Raji (cell line): ENCODE measurements around the gene SCUBE1.

Experiments
- POLR2A ChIP-seq: IDR thresholded peaks from 2 replicates; pipeline ENCODE4 v1.6.1; 2011; ENCODE audit warnings: low read depth, low read length, control low read depth; ENCODE audit not compliant: insufficient read depth

Gene SCUBE1

GRCh38 chr22:43270314-43270908, 72.8 kb downstream of the SCUBE1 start:
- no peak for TF ChIP-seq POLR2A

- no peak for TF ChIP-seq POLR2A
Observed at GRCh38 chr22:43269646-43270045, 73.5 kb downstream of the SCUBE1 start.

DNA sequence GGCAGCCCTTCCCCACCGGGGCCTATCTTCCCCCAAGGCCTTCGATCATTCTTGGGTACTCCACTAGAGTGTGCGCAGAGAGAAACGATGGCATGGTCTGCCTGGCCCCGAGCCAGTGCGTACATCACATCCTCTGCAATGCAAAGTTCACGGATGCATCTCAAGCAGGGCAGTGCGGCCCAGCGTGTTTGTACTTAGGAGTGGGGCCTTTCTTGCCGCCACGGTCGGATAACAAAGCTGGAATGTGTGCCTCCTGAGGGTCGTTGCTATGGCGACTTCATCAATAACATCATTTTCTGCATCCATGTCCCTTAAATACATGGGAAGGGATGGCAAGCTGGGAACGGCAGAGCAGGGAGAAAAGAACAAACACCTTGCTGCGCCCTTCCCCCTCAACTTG, 73.9 kb downstream of the SCUBE1 start:
- TF ChIP-seq POLR2A = no peak

DNA sequence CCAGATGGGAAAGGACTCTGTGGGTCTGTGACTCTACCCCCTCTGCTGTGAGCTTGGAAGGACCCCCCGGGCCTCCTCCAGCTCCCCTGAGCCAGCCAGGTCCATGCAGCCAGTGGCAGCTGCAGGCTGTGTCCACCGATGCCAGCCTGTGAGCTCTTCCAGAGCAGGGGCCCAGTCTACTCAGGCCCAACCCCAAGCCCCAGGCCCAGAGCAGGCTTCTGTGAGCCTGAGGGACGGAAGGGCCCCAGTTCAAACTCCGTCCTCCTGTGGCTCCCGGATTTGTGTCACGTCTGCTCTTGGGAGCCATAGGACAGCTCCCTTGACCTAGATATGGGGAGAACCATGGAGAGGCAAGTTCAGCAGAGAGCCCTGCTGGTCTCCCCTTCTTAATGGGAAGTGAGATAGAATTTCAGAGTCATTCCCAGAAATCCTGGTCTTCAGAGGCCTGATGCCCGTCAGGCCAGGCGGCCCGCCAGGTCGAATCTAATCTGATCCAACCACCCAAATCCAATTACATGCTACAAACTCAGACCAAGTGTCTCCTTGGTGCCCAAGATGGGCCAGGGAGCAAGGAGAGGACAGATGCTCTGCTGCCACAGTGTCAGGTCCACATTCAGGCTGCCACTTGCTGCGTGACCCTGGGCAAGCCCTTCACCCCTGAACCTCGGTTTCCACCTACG, 75.1 kb downstream of the SCUBE1 start:
- no peak for TF ChIP-seq POLR2A

DNA sequence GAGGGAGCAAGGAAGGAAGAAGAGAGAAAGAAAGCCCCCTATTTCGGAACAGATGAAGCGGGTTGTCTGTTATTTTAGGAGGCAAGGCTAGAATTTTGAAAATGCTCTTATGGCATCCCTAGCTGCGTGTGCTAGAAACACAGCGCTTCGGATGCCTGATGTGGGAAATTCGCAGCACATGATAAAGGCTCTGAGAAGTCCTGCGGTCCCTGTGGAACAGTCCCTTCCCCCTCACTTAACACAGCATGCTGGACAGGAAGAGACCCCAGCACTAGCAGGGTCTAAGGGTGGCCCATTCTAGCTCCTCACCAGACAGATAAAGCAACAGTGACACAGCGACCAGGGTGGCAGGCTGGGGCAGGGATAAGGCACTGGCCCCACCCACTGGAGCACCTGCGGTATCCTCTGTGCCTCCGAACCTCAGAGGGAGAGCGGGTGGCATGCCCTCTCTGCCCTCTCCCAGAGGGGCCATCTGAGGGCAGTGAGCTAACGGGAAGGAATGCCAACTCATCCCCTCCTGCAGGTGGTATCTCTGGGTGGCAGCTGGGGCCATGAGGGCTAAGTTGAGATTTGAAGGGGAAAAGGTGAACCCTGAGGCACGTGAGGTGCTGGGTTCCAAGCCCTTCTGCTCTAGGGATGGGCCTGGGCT, 75.7 kb downstream of the SCUBE1 start:
- TF ChIP-seq POLR2A = no peak

GRCh38 chr22:43266076-43266475, 77.1 kb downstream of the SCUBE1 start:
- TF ChIP-seq POLR2A = no peak

GRCh38 chr22:43263645-43264514, 79.3 kb downstream of the SCUBE1 start:
- no peak for TF ChIP-seq POLR2A

DNA sequence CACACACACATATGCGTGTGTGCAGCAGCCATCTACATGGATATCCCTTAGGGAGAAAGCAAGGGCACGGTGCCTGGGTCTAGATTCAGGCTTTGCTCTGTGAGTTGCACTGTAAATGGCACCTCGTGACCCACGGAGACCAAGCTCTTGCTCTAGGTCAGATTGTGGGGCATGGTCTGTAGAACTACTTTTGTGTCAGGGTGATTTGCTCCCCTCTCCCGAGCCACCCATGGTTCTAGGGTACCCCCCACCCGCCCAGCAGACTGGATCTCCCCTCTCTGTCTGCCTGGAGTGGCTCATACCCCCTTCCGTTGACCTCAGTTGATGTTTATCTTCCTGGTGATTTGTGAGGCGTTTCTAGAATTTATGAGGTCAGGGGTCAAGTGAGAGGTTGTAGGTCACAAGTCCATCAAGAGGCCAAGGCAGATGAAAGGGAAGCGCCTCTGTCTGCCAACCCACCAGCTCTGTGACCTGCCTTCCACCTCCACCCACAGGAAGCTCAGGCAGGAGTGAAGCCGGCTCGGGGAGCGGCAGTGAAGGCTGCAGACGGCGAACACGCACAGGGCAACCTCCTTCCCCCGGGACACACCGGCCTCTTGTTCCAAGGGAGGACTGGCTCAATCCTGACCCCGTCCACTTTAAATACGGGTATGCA, 80.1 kb downstream of the SCUBE1 start:
- no peak for TF ChIP-seq POLR2A

GRCh38 chr22:43260331-43261231, 82.6 kb downstream of the SCUBE1 start:
- no peak for TF ChIP-seq POLR2A

DNA sequence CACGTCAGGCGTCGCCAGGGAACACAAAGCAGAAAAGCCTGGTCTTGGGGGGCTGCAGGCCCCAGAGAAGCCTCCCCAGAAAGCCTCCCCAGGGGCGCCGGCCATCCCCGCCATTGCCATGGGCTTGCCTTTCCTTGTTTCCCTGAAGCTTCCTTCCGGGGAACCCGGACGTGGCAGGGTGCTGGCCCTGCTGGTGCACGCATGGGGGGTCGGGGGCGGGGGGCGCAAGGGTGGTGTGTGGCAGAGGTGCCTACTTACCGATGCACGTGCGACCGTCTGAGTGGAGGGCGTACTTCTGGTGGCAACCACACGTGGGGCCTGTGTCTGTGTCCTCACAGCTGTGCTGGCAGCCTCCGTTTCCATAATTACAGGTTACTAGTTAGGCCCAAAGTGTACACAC, 85.2 kb downstream of the SCUBE1 start:
- no peak for TF ChIP-seq POLR2A

- no peak for TF ChIP-seq POLR2A
Observed at GRCh38 chr22:43257549-43257948, 85.6 kb downstream of the SCUBE1 start.

- no peak for TF ChIP-seq POLR2A
Observed at GRCh38 chr22:43256976-43257545, 86.1 kb downstream of the SCUBE1 start.

DNA sequence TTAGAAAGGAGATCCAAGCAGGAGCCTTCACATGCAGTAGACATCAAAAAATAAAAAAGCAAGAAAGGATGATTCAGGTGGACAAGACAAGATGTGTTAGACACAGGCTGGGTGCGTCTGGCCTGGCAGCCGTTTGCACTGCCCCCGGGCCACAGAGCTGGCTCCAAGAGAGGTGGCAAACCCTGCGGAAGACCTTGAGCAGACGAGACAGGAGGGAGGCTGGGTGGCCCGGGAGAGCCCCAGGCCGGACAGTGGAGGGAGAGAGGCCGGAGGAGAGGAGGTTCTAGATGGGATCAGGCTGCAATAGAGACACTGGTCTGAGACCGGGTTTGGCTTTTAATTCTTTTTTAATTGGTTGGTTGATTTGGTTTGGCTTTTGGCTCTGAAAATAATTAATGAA, 86.6 kb downstream of the SCUBE1 start:
- no peak for TF ChIP-seq POLR2A

DNA sequence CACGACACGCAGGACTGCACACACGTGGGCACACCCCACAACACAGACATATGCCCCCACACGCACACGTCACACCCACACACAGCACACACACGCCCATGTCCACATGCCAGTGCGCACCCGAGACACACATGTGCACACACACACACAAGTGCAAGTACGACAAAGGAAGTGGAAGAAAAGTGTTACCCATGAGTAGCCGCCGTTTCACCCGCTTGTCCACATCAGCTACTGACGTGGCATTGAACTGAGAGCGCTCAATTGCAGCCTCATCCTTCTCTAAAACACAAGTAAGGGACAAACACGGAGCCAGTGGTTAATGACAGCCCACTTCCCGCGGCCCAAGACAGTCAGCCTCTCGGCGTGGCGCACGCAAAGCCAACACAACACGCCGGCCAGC, 87.9 kb downstream of the SCUBE1 start:
- TF ChIP-seq POLR2A = no peak

DNA sequence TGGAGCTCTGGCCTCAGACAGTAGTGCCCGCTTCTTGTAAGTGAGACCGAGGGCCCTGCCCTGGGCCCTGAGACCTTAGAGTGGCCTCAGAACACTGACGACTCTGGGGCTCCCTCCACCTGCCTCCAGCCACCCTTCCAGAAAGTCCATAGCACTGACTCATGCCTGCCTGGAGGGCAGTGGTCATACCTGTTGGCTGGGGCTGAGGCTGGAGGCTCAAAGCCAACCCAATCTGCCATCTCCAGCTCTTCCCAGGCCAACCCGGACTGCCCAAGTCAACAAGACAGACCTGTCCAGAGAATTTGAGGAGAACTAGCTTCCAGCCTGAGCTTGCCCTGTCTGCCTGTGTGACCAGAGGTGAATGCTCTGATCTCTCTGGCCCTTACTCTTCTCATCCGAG, 89.3 kb downstream of the SCUBE1 start:
- TF ChIP-seq POLR2A = no peak
